ENCODE measurements around the gene TP53I13. TPM values are rescaled to one million over a fixed set of nuclear protein-coding genes. Genes with fewer than 3 reads are reported as not detected.

The TP53I13 gene
- total and polyA plus RNA-seq, 2 donors, result 26.3 to 74.7 TPM

- Histone ChIP-seq H3K4me3 (ENCODE audit: low read depth, low read length) (peak overlapping the region; percentile 18), H3K36me3 (ENCODE audit: insufficient read depth) (no peaks in the 10 kb centered on the region), H3K27ac (ENCODE audit: low read depth) (no peak overlapping the region), H3K4me1 (ENCODE audit: insufficient read depth) (peaks cover 1% of the 10 kb centered on the region)
- 7% methylated on average over 74 of the region's 74 CpGs for WGBS
- peak; percentile 64 for DNase-seq (ENCODE audit: extremely low spot score)
Measured at GRCh38 chr17:29615492-29616299, 47.2 kb downstream of the TP53I13 start.

- WGBS, result 36% methylated on average over 32 of the region's 32 CpGs
- H3K27ac ChIP-seq (ENCODE audit: low read depth), result no peak overlapping the region
- no peak for DNase-seq (ENCODE audit: extremely low spot score)
- H3K4me3 ChIP-seq (ENCODE audit: low read depth, low read length), result no peak overlapping the region
- H3K36me3 ChIP-seq (ENCODE audit: insufficient read depth), result no peaks in the 10 kb centered on the region
- peaks cover 1% of the 10 kb centered on the region for H3K4me1 ChIP-seq (ENCODE audit: insufficient read depth)
Measured at GRCh38 chr17:29616300-29617048, 48.0 kb downstream of the TP53I13 start.

GRCh38 chr17:29617125-29617480 is 48.6 kb downstream of the TP53I13 start:
- 8% methylated on average over 16 of the region's 16 CpGs for WGBS
- no peak for DNase-seq (ENCODE audit: extremely low spot score)
- H3K4me1 ChIP-seq (ENCODE audit: insufficient read depth), result peaks cover 1% of the 10 kb centered on the region
- no peaks in the 10 kb centered on the region for H3K36me3 ChIP-seq (ENCODE audit: insufficient read depth)
- no peak overlapping the region for H3K27ac ChIP-seq (ENCODE audit: low read depth)
- peak overlapping the region; percentile 27 for H3K4me3 ChIP-seq (ENCODE audit: low read depth, low read length)

GRCh38 chr17:29617481-29618271 is 49.2 kb downstream of the TP53I13 start:
- no peak for DNase-seq (ENCODE audit: extremely low spot score)
- Histone ChIP-seq H3K4me1 (ENCODE audit: insufficient read depth) (peaks cover 1% of the 10 kb centered on the region), H3K4me3 (ENCODE audit: low read depth, low read length) (peak overlapping the region; percentile 27), H3K27ac (ENCODE audit: low read depth) (no peak overlapping the region), H3K36me3 (ENCODE audit: insufficient read depth) (no peaks in the 10 kb centered on the region)
- 12% methylated on average over 68 of the region's 68 CpGs for WGBS

- WGBS, result 50% methylated on average over 22 of the region's 22 CpGs
- H3K4me3 ChIP-seq (ENCODE audit: low read depth, low read length), result no peak overlapping the region
- no peak for DNase-seq (ENCODE audit: extremely low spot score)
- peaks cover 1% of the 10 kb centered on the region for H3K4me1 ChIP-seq (ENCODE audit: insufficient read depth)
- no peak overlapping the region for H3K27ac ChIP-seq (ENCODE audit: low read depth)
- H3K36me3 ChIP-seq (ENCODE audit: insufficient read depth), result no peaks in the 10 kb centered on the region
Measured at GRCh38 chr17:29618272-29619065, 50.0 kb downstream of the TP53I13 start.

GRCh38 chr17:29619251-29619650 is 50.8 kb downstream of the TP53I13 start:
- Histone ChIP-seq H3K4me3 (ENCODE audit: low read depth, low read length) (no peak overlapping the region), H3K27ac (ENCODE audit: low read depth) (no peak overlapping the region), H3K36me3 (ENCODE audit: insufficient read depth) (no peaks in the 10 kb centered on the region), H3K4me1 (ENCODE audit: insufficient read depth) (peaks cover 1% of the 10 kb centered on the region)
- no peak for DNase-seq (ENCODE audit: extremely low spot score)

- Histone ChIP-seq H3K4me3 (ENCODE audit: low read depth, low read length) (no peak overlapping the region), H3K27ac (ENCODE audit: low read depth) (no peak overlapping the region), H3K36me3 (ENCODE audit: insufficient read depth) (no peaks in the 10 kb centered on the region), H3K4me1 (ENCODE audit: insufficient read depth) (no peaks in the 10 kb centered on the region)
- no peak for DNase-seq (ENCODE audit: extremely low spot score)
- 96% methylated on average over 4 of the region's 4 CpGs for WGBS
Measured at GRCh38 chr17:29620271-29620670, 51.8 kb downstream of the TP53I13 start.

GRCh38 chr17:29620779-29621500 is 52.4 kb downstream of the TP53I13 start:
- Histone ChIP-seq H3K36me3 (ENCODE audit: insufficient read depth) (no peaks in the 10 kb centered on the region), H3K4me3 (ENCODE audit: low read depth, low read length) (no peak overlapping the region), H3K4me1 (ENCODE audit: insufficient read depth) (no peaks in the 10 kb centered on the region), H3K27ac (ENCODE audit: low read depth) (no peak overlapping the region)
- no peak for DNase-seq (ENCODE audit: extremely low spot score)
- 96% methylated on average over 12 of the region's 12 CpGs for WGBS

- H3K4me3 ChIP-seq (ENCODE audit: low read depth, low read length), result no peak overlapping the region
- no peaks in the 10 kb centered on the region for H3K4me1 ChIP-seq (ENCODE audit: insufficient read depth)
- 74% methylated on average over 8 of the region's 8 CpGs for WGBS
- H3K36me3 ChIP-seq (ENCODE audit: insufficient read depth), result no peaks in the 10 kb centered on the region
- no peak overlapping the region for H3K27ac ChIP-seq (ENCODE audit: low read depth)
- DNase-seq (ENCODE audit: extremely low spot score), result no peak
Measured at GRCh38 chr17:29621751-29622194, 53.3 kb downstream of the TP53I13 start.

Other genes starting within 250 kb of the TP53I13 start
- 96.9 TPM for gene TAOK1, start 178.3 kb upstream of the TP53I13 start, total RNA-seq
- 16.8 TPM for gene TAOK1, start 178.3 kb upstream of the TP53I13 start, polyA plus RNA-seq
- 6.7 TPM for gene ABHD15, start 1.7 kb upstream of the TP53I13 start, total RNA-seq
- 9.8 TPM for gene ABHD15, start 1.7 kb upstream of the TP53I13 start, polyA plus RNA-seq
- gene GIT1, start 20.9 kb downstream of the TP53I13 start, total RNA-seq, result 14.2 TPM
- gene GIT1, start 20.9 kb downstream of the TP53I13 start, polyA plus RNA-seq, result 32.8 TPM
- 7.7 TPM for gene ANKRD13B, start 24.4 kb downstream of the TP53I13 start, total RNA-seq
- gene ANKRD13B, start 24.4 kb downstream of the TP53I13 start, polyA plus RNA-seq, result 13.6 TPM
- 5.2 TPM for gene CORO6, start 54.2 kb downstream of the TP53I13 start, total RNA-seq
- 35.0 TPM for gene CORO6, start 54.2 kb downstream of the TP53I13 start, polyA plus RNA-seq